Germinal center (tissue), 1 donor: Measurements from ENCODE around the gene IP6K1.
"Not testable (repeated sequence)": the region's sequence is repeated elsewhere in the genome, so short reads cannot be mapped to it uniquely, and the experiment has no call there.

Source experiments
- DNase-seq: peaks from one replicate; pipeline ENCODE4 v3.0.0; 2012; ENCODE audit warnings: mixed read lengths, low spot score

The IP6K1 gene

DNA sequence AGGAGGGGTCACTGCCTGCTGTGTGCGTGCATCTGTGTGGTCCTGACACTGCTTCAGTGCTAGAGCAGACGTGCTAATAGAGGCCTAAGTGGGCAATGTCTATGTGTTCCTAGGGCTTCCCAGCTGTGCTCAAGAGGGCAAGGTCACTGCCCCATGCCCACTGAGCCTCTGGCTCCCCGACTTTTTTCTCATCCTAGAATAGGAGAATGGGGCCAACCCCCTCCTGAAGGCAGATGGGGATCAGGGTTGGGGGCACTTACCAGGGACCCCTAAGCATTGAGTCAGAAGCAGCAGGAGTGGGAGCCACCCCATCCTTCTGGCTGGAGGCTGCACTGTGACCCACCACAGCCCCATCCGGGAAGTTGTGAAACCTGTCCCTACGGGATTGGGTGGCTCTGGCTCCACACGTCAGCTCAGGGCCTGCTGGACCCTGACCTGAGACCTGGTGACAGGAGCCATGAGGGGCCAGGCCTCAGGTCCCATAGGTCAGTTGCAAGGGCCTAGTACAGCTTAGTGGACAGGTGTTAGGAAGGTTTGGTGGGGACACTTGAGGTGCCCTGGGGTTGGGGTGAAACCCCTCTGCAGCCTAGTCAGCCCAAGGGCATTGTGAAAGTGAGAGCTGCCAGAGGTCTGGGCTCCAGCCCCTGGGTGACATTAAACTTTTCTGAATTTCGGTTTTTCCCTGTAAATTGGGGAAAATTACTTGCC is 97.8 kb downstream of the IP6K1 start:
- not testable (repeated sequence) for DNase-seq

- not testable (repeated sequence) for DNase-seq
Observed at GRCh38 chr3:49687424-49687795, 98.9 kb downstream of the IP6K1 start.

DNA sequence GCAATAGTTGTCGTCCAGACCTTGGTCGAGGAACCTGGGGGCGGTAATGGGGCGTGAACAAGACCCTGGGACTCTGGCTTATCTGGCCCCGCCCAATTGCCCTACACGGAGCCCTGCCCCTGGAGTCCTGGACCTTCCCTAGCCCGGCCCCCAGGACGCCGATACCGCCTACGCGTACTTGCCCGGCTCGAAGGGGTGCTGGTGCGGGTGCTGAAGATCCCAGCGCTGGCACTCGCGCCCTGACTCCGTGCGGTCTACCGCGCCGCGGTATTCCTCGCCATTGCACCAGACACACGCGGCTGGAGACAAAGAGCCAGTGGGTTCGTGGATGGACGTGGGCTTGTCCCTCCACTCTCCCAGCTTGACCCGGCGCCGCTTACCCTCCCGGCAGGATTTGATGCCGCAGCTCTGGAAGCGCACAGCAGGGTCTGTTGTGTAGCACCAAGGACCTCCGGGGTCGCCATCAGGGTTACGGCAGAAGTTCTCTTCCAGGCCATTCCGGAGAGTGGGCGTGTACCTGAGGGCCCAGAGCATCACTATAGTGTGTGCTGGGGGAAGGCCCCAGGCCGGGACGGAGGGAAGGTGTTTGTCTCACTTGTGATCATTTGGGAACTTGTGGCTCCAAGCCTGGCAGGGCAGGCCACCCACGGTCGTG is 99.4 kb downstream of the IP6K1 start:
- DNase-seq, result not testable (repeated sequence)

DNA sequence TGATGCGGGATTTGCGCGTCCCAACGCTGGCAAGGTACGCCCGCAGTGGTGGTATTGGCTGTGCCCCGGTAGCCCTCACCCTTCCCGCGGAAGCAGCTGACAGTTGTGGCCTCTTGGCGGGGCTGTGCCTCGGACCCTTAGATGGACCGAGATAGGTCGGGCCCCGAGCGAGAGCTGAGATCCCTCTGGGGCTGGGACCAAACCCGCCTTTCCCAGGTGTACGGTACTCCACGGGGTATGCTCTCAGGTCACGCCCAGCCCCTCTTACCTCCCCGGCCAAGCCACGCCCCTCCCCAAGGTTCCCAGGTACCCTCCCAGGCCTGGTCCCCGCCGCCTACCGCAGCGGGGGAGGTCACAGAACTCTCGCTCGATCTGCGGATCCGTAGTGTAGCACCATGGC is 100.0 kb downstream of the IP6K1 start:
- not testable (repeated sequence) for DNase-seq

DNA sequence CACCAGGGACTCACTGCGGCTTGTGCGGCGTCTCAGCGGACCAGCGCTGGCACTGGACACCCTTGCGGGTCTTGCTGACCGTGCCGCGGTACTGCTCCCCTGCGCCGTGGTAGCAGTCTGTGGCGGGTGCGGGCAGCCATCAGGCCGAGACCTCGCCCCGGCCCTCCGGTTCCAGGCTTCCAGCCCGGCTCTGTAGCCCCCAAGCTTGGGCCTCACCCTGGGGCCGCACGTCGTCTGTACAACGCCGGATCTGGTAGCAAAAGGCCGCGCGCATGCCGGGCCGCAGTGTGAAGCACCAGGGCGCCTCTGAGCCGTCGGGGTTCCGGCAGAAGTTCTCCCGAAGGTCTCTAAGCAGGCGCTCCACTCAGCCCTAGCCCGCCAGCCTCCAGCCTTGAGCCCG is 100.5 kb downstream of the IP6K1 start:
- not testable (repeated sequence) for DNase-seq

- not testable (repeated sequence) for DNase-seq
Observed at GRCh38 chr3:49685103-49685502, 101.2 kb downstream of the IP6K1 start.

- not testable (repeated sequence) for DNase-seq
Observed at GRCh38 chr3:49684453-49684852, 101.9 kb downstream of the IP6K1 start.

GRCh38 chr3:49683162-49683561 is 103.2 kb downstream of the IP6K1 start:
- no peak for DNase-seq

GRCh38 chr3:49681543-49681942 is 104.8 kb downstream of the IP6K1 start:
- DNase-seq, result no peak

- DNase-seq, result no peak
Observed at GRCh38 chr3:49681232-49681522, 105.2 kb downstream of the IP6K1 start.

- DNase-seq, result no peak
Observed at GRCh38 chr3:49680493-49681231, 105.7 kb downstream of the IP6K1 start.

DNA sequence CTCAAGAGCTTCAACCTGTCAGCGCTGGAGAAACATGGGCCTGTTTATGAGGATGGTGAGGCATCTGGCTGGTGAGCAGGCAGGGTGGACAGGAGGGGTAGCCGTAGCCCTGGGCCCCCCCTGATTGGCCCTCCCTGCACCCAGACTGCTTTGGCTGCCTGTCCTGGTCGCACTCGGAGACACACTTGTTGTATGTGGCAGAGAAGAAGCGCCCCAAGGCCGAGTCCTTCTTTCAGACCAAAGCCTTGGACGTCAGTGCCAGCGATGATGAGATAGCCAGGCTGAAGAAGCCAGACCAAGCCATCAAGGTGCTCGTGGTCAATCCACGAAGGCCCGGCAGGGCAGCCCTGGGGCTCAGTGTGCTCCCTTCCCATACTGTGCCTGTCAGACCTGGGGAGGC is 110.4 kb downstream of the IP6K1 start:
- DNase-seq, result no peak

DNA sequence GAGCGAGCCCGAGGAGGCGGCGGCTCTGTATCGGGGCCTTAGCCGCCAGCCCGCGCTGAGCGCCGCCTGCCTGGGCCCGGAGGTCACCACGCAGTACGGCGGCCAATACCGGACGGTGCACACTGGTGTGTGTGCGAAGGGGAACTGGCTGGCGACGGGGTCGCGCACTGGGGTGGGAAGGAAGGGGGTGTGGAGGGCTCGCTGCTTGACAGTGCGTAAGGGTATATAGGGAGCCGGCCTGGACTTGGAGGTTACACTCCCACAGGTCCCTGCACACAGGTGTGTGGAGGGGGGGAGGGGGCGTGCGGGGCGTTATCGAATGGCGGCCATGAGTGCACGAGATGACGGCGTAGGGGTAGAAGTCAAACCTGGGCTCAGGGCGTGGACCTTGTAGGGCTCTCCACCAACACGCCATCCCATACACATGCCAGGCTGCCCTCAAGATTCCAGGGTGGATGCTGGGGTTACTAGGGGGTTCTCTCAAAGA is 111.8 kb downstream of the IP6K1 start:
- DNase-seq, result no peak
